CD4-positive, alpha-beta memory T cell (primary cell): ENCODE results near the gene B3GNT2. TPM values are rescaled to one million over a fixed set of nuclear protein-coding genes. Genes with fewer than 3 reads are reported as not detected.

Experiments used
- CTCF ChIA-PET: fragments of 350-600 bp; sonication (Branson Sonifier 250); formaldehyde crosslinking; loops from one replicate; lab custom pipeline; 2021; ENCODE audit warnings: inconsistent platforms; ENCODE audit not compliant: partially characterized antibody; lab: Charles Lee
- POLR2A ChIA-PET: fragments of 350-600 bp; sonication (Branson Sonifier 250); formaldehyde crosslinking; loops from one replicate; lab custom pipeline; 2021; ENCODE audit not compliant: partially characterized antibody; lab: Charles Lee
- DNase-seq, 5 donors: peaks; one replicate each; pipeline versions ENCODE4 v3.0.0 to v3.0.0-alpha.2; 2020 to 2022; ENCODE audit warnings: mixed read lengths in 1 of 5
- H3K27ac ChIP-seq: one replicate; pipeline ENCODE4 v1.7.0; 2013; ENCODE audit warnings: low read depth, low read length
- H3K27me3 ChIP-seq: 2 replicates; pipeline ENCODE4 v1.7.0; 2013; ENCODE audit warnings: mild to moderate bottlenecking, low read length, moderate library complexity; ENCODE audit not compliant: insufficient read depth
- H3K36me3 ChIP-seq: 2 replicates; pipeline ENCODE4 v1.7.0; 2013; ENCODE audit warnings: mild to moderate bottlenecking, low read length, moderate library complexity; ENCODE audit not compliant: insufficient read depth
- H3K4me1 ChIP-seq: 2 replicates; pipeline ENCODE4 v1.7.0; 2013; ENCODE audit warnings: mild to moderate bottlenecking, low read length, moderate library complexity; ENCODE audit not compliant: insufficient read depth
- H3K4me3 ChIP-seq, 2 donors: one replicate each; pipeline ENCODE4 v1.7.0; 2013; ENCODE audit warnings: low read length in 2 of 2, mild to moderate bottlenecking in 1 of 2
- H3K9me3 ChIP-seq, 2 donors: one replicate each; pipeline ENCODE4 v1.7.0; 2013; ENCODE audit warnings: low read length in 2 of 2, control low read depth in 1 of 2; ENCODE audit not compliant: control insufficient read depth in 1 of 2
- H3K27ac Mint-ChIP-seq, 7 donors: one replicate each; pipeline ENCODE4 v1.8.0; 2020 to 2021; ENCODE audit warnings: mixed read lengths in 7 of 7, mild to moderate bottlenecking in 6 of 7, inconsistent platforms in 3 of 7, moderate library complexity in 3 of 7
- H3K27me3 Mint-ChIP-seq, 2 donors: one replicate each; pipeline ENCODE4 v1.8.0; 2020 to 2021; ENCODE audit warnings: mixed read lengths in 2 of 2
- H3K36me3 Mint-ChIP-seq, 2 donors: one replicate each; pipeline ENCODE4 v1.8.0; 2020 to 2021; ENCODE audit warnings: mixed read lengths in 2 of 2, inconsistent platforms in 1 of 2, mild to moderate bottlenecking in 1 of 2
- H3K4me1 Mint-ChIP-seq, 4 donors: one replicate each; pipeline ENCODE4 v1.8.0; 2020 to 2021; ENCODE audit warnings: mixed read lengths in 4 of 4, mild to moderate bottlenecking in 1 of 4
- H3K4me3 Mint-ChIP-seq, 8 donors: one replicate each; pipeline ENCODE4 v1.8.0; 2020 to 2021; ENCODE audit warnings: mixed read lengths in 8 of 8, mild to moderate bottlenecking in 7 of 8, moderate library complexity in 6 of 8, inconsistent platforms in 3 of 8
- H3K9me3 Mint-ChIP-seq, 8 donors: one replicate each; pipeline ENCODE4 v1.8.0; 2020 to 2021; ENCODE audit warnings: mixed read lengths in 8 of 8, mild to moderate bottlenecking in 5 of 8, inconsistent platforms in 3 of 8, moderate library complexity in 1 of 8
- intact Hi-C: fragments of 100-400 bp; cut with micrococcal nuclease; formaldehyde crosslinking; loops from one replicate; pipeline ENCODE4 v1.15.1; 2023
- polyA plus RNA-seq, 2 donors: library from polyadenylated mRNA; unstranded; fragments of 300-500 nt; fragmentation: Illumina TruSeq; gene quantifications; one replicate each; pipeline ENCODE4 v1.2.3, GENCODE V29; 2021
- total RNA-seq, 2 experiments: library from RNA; stranded (reverse); gene quantifications; one replicate each; pipeline ENCODE4 v1.2.3, GENCODE V29; 2021

The B3GNT2 gene
- total and polyA plus RNA-seq, 4 experiments from 2014 or later, result 18.3 to 55.7 (median 24.3) TPM

DNA sequence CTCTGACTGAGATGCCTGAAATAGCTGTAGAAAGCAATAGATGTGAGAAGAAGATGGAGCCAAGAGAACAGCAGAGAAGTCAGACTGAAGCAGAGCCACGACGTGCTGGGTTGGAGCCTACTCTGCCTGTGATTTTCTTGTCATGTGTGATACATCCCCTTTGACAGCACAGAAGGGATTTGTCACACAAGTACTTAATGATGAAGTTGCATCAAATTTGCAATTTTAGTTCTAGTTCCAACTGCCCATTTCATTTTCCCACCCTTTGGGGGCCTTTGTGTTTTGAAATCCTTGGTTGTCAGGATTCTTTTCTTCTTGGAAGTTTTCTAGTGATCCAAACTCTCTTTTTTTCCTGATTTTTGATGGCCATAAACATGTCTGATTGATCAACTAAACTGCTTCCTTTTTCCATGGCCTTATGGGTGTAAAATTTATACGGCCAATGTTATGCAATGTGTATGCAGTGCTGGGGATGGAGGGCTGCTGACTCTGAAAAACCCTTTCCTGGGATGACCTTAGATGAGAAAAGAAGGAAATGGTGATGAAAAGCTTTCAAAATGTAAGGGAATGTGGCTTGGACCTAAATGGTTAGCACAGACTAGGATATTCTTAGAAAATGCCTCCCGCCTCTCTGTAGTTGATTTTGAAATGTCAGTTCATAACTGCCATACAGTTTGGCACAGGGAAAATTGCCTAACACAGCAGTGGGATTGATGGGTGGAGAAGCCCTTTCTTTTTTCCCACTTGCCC, 9.6 kb upstream of the B3GNT2 start:
- no peak for DNase-seq
- peaks cover 0 to 3% (median under 1%) of the 10 kb centered on the region in 4 donors for H3K4me1 Mint-ChIP-seq
- no peak overlapping the region for H3K4me3 Mint-ChIP-seq
- intact Hi-C loops, result no loop called here
- H3K27me3 Mint-ChIP-seq, result no peaks in the 10 kb centered on the region
- H3K9me3 Mint-ChIP-seq, result peaks cover 0 to 1% (median 0%) of the 10 kb centered on the region in 8 donors
- no peaks in the 10 kb centered on the region for H3K4me1 ChIP-seq
- H3K36me3 ChIP-seq, result no peaks in the 10 kb centered on the region
- no peak overlapping the region for H3K4me3 ChIP-seq
- no peaks in the 10 kb centered on the region for H3K36me3 Mint-ChIP-seq
- H3K27me3 ChIP-seq, result no peaks in the 10 kb centered on the region
- no peak overlapping the region for H3K27ac ChIP-seq
- CTCF ChIA-PET, result no interaction called here
- no peak overlapping the region for H3K27ac Mint-ChIP-seq
- H3K9me3 ChIP-seq, result no peaks in the 10 kb centered on the region
- POLR2A ChIA-PET, result no interaction called here

DNA sequence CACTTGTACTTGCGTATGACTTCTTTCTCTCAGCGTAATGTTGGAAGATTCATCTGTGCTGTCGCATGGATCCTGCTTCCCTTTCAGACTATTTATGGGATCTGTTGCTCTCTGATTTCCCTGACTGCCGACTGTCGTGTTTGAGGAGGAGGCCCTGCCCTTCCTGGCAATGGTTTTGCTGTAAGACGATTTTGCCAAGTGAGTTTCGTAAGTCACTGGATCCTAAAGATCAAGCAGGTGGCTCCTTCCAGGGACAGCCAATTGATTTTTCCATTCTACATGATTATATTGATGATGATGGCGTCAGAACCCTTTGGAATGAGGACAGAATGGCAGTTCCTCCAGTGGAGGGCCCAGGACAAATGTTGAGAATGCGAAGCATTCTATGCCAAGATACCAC, 8.7 kb upstream of the B3GNT2 start:
- DNase-seq, result no peak
- H3K4me3 ChIP-seq, result no peak overlapping the region
- intact Hi-C loops, result no loop called here
- POLR2A ChIA-PET, result no interaction called here
- Mint-ChIP-seq H3K27ac (no peak overlapping the region), H3K4me3 (no peak overlapping the region), H3K27me3 (no peaks in the 10 kb centered on the region), H3K4me1 (peaks cover 0 to 1% (median 0%) of the 10 kb centered on the region in 4 donors), H3K36me3 (no peaks in the 10 kb centered on the region), H3K9me3 (no peaks in the 10 kb centered on the region)
- H3K27ac ChIP-seq, result no peak overlapping the region
- no peaks in the 10 kb centered on the region for H3K9me3 ChIP-seq
- no peaks in the 10 kb centered on the region for H3K27me3 ChIP-seq
- H3K4me1 ChIP-seq, result no peaks in the 10 kb centered on the region
- no peaks in the 10 kb centered on the region for H3K36me3 ChIP-seq
- CTCF ChIA-PET, result no interaction called here

DNA sequence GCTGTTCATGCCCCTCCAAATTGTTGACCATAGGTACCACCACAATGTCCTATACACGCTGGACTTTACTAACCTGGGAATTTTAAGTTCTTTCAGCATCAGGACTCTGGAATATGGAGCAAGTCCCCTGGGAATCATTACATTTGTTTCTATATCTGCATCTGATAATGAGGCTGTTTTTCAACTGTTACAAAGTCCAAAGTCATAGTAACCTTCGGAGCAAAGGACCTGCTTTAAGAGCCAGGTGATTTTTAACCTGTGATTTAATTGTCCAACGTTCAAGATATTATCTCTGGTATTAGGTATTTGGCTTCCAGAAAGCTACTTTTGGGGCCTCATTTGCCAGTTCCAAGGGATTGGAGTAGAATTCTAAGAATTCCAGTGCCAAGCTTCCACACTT, 7.5 kb upstream of the B3GNT2 start:
- Mint-ChIP-seq H3K27ac (no peak overlapping the region), H3K27me3 (no peaks in the 10 kb centered on the region), H3K4me1 (peaks cover 0 to 1% (median 0%) of the 10 kb centered on the region in 4 donors), H3K4me3 (no peak overlapping the region), H3K9me3 (no peaks in the 10 kb centered on the region), H3K36me3 (no peaks in the 10 kb centered on the region)
- H3K4me3 ChIP-seq, result no peak overlapping the region
- ChIA-PET CTCF (no interaction called here), POLR2A (no interaction called here)
- H3K27me3 ChIP-seq, result no peaks in the 10 kb centered on the region
- no peaks in the 10 kb centered on the region for H3K36me3 ChIP-seq
- DNase-seq, result no peak
- no peak overlapping the region for H3K27ac ChIP-seq
- no peaks in the 10 kb centered on the region for H3K9me3 ChIP-seq
- intact Hi-C loops, result no loop called here
- no peaks in the 10 kb centered on the region for H3K4me1 ChIP-seq

DNA sequence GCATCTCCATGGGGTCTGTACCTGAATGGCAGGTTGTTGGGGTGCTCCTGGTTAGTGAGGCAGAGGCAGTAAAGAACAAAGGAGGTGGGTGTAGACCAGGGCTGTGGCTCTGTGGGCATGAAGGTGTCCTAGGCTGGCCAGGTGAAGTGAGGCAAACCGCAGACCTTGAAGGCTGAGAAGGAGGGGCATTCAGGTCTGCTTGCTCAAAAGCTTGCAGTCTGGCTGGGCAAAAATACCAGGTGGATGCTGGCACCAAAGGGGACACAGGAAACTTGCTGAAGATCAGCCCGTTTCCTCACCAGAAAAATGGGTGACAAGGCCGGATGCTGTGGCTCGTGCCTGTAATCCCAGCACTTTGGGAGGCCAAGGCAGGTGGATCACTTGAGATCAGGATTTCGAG, 6.7 kb upstream of the B3GNT2 start:
- no peaks in the 10 kb centered on the region for H3K9me3 Mint-ChIP-seq

GRCh38 chr2:62192811-62193210, 3.1 kb upstream of the B3GNT2 start:
- Mint-ChIP-seq H3K9me3 (no peaks in the 10 kb centered on the region), H3K4me1 (peaks cover 2 to 7% (median 5%) of the 10 kb centered on the region in 4 donors), H3K27me3 (no peaks in the 10 kb centered on the region), H3K27ac (peak overlapping the region in 1 of 7 donors; percentile 38), H3K4me3 (no peak overlapping the region), H3K36me3 (peaks cover 0 to 4% of the 10 kb centered on the region in 2 donors)
- Histone ChIP-seq H3K36me3 (no peaks in the 10 kb centered on the region), H3K27ac (no peak overlapping the region), H3K27me3 (no peaks in the 10 kb centered on the region), H3K4me3 (no peak overlapping the region), H3K9me3 (no peaks in the 10 kb centered on the region), H3K4me1 (peaks cover 12% of the 10 kb centered on the region)
- no peak for DNase-seq
- CTCF ChIA-PET, result no interaction called here
- intact Hi-C loops, result no loop called here
- POLR2A ChIA-PET, result no interaction called here

More for the DNA sequence above, 6.7 kb upstream of the B3GNT2 start:
- Histone ChIP-seq H3K27me3 (no peaks in the 10 kb centered on the region), H3K4me3 (no peak overlapping the region), H3K27ac (no peak overlapping the region), H3K4me1 (no peaks in the 10 kb centered on the region), H3K9me3 (no peaks in the 10 kb centered on the region), H3K36me3 (no peaks in the 10 kb centered on the region)
- DNase-seq, result no peak
- Mint-ChIP-seq H3K27me3 (no peaks in the 10 kb centered on the region), H3K4me1 (peaks cover 0 to 1% (median 0%) of the 10 kb centered on the region in 4 donors), H3K4me3 (no peak overlapping the region), H3K27ac (peak overlapping the region in 1 of 7 donors; percentile 19), H3K36me3 (no peaks in the 10 kb centered on the region)
- ChIA-PET CTCF (no interaction called here), POLR2A (no interaction called here)
- intact Hi-C loops, result no loop called here

- Histone ChIP-seq H3K4me3 (peak overlapping the region; percentile 84 to 86), H3K27me3 (no peaks in the 10 kb centered on the region), H3K9me3 (no peaks in the 10 kb centered on the region), H3K4me1 (peaks cover 32% of the 10 kb centered on the region), H3K36me3 (no peaks in the 10 kb centered on the region), H3K27ac (peak overlapping the region; percentile 80)
- Mint-ChIP-seq H3K4me1 (peaks cover 19 to 27% (median 21%) of the 10 kb centered on the region in 4 donors), H3K9me3 (no peaks in the 10 kb centered on the region), H3K4me3 (peak overlapping the region; percentile 38 to 85 (median 80)), H3K36me3 (peaks cover 0 to 4% of the 10 kb centered on the region in 2 donors), H3K27ac (peak overlapping the region in 5 of 7 donors; percentile 8 to 88 (median 65)), H3K27me3 (no peaks in the 10 kb centered on the region)
- peak in 1 of 5 donors; percentile 48 for DNase-seq
- intact Hi-C loops, result loop anchor here (5.0 kb wide), 7 partner anchors 218 to 1648 kb away; partner anchors contain the start of genes COMMD1, PAPOLG, SANBR and UGP2
- POLR2A ChIA-PET, result no interaction called here
- CTCF ChIA-PET, result no interaction called here
These were observed 1.1 kb upstream of the B3GNT2 start for GRCh38 chr2:62194558-62195420.
